GM18508 (cell line): Measurements from ENCODE around the gene ELOVL6.

ENCODE experiments used
- ATAC-seq: cut with Tn5 transposase; IDR thresholded peaks from one replicate; pipeline ENCODE4 v1.9.1; 2021; ENCODE audit warnings: moderate number of reproducible peaks; ENCODE audit not compliant: insufficient read depth, unreplicated experiment

The ELOVL6 gene

GRCh38 chr4:110130576-110131358 lies 67.6 kb downstream of the ELOVL6 start:
- no peak for ATAC-seq

DNA sequence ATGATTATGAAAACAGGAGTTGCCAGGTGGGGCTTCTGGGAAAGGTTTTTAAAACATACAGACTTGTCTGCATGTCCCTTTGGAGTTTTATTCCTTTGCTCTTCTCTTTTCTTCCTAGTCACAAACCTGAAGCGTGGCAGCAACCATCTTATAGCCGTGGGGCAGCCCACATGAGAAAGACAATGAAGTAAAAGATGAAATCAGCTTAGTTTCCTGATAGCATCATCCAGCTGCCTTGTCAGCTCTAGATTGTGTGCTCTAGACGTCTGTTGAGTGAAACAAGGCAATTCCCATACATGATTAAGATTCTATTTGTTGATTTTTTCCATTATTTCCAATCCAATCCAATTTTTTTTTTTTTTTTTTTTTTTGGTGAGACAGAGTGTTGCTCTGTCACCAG lies 68.9 kb downstream of the ELOVL6 start:
- ATAC-seq = no peak

DNA sequence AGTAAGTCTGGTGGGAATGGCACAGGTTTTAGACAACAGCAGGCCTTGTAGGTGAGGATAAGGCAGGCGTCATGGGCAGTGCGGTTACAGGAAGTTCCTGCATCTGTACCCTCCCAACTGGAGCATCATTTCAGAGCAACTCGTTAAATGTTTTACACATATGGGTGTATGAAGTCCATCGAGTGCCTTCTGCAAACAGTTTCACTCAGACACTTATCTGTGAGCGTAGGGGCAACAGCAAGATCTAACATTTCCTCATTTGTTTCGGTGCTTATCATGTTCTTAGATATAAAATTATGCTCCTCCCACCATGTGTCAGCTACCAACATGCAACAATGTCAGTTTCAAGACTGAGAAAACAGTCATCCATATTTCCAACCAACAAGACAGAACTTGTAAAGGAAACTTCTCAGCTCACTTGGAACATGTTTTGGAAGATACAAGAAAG lies 69.9 kb downstream of the ELOVL6 start:
- no peak for ATAC-seq

DNA sequence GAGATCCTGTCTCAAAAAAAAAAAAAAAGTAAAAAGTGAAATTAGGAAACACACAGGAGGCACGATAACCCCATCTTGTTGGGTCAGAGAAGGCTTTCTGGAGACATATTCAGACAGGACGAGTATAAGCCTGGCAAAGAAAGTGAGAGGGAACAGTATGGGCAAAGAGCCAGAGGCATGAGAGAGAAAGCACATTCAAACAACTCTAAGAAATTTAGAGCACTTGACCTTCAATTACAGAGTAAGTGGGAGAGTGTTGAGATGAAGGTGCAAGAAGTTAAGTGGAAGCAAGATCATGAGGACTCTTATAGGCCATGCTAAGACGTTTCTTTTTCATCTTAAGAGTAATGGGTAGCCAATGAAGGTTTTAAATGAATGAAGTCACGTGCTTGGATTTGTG lies 70.4 kb downstream of the ELOVL6 start:
- ATAC-seq = no peak

- ATAC-seq = peak; percentile 47
These were observed 73.7 kb downstream of the ELOVL6 start for GRCh38 chr4:110124711-110125110.

DNA sequence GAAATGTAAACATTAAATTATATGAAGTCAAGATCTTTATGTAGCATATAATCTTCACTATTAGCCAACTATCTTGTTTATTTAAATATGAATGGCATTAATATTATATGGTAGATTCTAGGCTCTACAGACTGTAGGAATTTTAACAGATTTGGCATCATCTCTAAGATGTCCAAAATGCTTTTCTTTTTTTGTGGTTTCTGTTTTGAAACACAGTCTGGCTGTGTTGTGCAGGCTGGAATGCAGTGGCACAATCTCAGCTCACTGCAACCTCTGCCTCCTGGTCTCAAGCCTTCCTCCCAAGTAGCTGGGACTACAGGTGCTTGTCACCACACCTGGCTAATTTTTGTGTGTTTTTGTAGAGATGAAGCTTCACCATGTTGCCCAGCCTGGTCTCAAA lies 76.2 kb downstream of the ELOVL6 start:
- no peak for ATAC-seq

DNA sequence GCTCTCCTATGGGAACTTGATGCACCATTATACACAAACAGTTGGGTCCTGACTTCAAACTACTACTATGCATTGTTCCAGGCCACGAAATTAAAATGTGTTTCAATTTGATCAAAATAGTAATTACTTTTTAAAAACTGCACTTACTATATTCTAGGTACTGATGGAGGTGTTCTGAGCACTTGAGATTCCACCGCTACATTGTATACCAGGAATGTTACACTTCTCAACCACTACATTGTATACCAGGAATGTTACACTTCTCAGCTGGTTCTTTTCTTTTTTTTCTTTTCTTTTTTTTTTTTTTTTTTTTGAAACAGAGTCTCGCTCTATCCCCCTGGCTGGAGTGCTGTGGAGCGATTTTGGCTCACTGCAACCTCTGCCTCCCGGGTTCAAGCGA lies 77.9 kb downstream of the ELOVL6 start:
- no peak for ATAC-seq

DNA sequence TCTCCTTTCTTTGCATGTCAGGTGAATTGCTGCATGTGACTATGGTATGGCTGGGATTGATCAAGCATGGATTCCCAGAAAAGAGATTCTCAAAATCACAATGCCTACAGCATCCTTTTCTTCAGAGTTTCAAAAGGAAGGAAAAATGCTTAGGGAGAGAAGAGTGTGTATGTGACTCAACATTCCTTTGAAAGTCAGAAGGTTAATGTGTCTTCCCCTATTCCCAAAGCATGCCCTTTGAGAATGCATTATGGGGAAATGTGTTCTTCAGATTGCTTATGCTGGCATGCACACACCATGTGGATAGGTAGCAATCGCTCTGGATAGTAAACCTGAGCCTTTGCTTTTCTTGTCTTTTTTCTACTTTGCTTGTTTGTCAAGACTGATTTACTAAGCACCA lies 78.5 kb downstream of the ELOVL6 start:
- ATAC-seq = no peak

- no peak for ATAC-seq
These were observed 79.1 kb downstream of the ELOVL6 start for GRCh38 chr4:110119337-110119736.

DNA sequence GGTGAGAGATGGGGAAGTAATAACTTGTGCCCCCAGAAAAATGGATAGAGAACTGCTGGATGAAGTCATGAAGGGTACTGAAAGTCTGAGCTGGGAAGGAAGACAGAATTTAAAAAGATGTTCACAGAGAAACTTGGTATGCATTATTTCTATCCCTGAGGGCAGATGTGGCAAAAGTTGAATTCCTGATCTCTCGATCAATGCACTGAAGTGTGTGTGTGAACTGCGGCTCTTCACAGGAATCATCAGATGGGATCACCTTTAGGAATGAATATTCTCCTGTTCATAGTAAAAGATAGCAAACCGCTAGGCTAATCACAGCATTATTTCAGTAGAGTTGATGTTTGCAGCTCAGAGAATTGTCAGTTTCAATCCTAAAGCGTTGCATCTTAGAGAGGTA lies 86.4 kb downstream of the ELOVL6 start:
- no peak for ATAC-seq

GRCh38 chr4:110109455-110109854 lies 89.0 kb downstream of the ELOVL6 start:
- no peak for ATAC-seq

GRCh38 chr4:110108960-110109359 lies 89.5 kb downstream of the ELOVL6 start:
- ATAC-seq = no peak

DNA sequence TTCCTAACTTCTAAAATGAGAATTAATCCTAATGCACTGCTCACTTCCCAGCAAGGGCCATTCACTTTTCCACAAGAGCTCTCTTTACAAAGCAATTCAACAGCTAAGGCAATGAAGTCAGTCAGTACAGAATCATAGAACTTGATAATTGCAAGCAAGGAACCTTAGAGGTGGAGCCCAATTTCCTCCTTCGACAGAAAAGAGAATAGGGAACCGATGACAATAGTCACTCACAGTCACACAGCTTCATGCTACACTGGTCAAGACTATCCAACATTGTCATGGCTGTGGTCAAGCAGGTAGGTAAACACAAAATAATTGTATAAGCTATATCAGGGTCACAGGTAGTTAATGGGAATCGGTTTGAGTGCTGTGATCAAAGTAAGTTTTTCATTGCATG lies 90.0 kb downstream of the ELOVL6 start:
- ATAC-seq = no peak

DNA sequence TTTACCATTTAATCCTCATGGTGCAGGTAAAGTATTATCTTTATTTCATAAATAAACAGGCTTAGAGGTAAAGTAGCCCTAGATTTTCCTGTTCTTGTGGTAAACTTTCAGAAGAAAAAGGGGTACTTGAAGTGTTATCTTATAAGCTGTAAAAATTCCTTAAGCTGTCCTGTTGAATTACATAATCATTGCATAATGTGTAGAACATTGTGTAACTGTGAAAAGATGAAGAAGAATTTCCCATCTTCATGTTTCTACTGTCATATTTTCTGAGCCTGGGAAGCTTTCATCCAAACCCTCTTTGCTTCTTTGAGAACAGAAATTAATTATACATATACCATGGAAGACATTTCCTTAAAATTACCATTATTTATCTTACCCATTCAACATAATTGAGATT lies 90.5 kb downstream of the ELOVL6 start:
- no peak for ATAC-seq

- no peak for ATAC-seq
These were observed 91.5 kb downstream of the ELOVL6 start for GRCh38 chr4:110106931-110107296.

- no peak for ATAC-seq
These were observed 93.8 kb downstream of the ELOVL6 start for GRCh38 chr4:110104661-110105060.

DNA sequence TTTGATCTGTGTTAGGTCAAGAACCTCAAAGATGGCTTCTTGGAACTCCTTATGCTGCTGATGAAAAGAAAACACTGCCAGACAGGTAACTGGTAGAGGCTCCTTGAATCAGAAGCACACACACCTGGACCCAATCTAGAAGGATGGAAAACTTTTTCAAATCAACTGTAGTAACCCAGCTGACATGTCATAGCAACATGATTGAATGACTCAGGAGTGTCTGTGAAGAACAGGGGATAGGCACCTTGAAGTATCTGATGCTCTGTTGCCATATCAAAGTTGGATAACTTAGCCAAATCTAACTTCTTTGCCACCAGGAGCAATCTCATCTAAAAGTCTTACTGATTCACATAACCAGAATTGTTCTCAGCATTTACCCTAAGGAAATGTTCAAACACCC lies 98.8 kb downstream of the ELOVL6 start:
- no peak for ATAC-seq

DNA sequence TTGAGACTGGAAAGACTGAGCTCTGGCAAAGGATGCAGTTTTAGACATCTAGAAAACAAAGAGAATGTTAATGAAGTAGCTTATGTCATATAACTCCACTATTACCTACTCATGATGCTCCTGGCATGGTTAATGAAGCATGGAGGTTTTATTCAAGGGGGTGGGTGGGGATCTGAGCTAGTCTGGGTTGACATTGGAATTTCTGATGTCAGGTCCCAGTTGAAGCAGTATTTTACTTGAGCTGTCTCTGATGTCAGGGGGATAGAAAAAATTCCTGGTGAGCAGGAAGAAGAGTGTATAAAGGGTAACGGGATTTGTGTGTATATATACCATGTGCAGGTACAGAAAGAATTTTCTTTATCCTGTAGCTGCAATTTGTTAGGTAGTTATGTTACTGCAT lies 102.0 kb downstream of the ELOVL6 start:
- ATAC-seq = no peak

GRCh38 chr4:110092646-110093045 lies 105.8 kb downstream of the ELOVL6 start:
- ATAC-seq = no peak

GRCh38 chr4:110091434-110092140 lies 106.8 kb downstream of the ELOVL6 start:
- ATAC-seq = no peak

- ATAC-seq = peak; percentile 53
These were observed 109.7 kb downstream of the ELOVL6 start for GRCh38 chr4:110088670-110089069.
